Thymus (tissue), 11 donors: Measurements from ENCODE around the gene CLEC16A. TPM values are rescaled to one million over a fixed set of nuclear protein-coding genes. Genes with fewer than 3 reads are reported as not detected.
A peak's percentile ranks its signal among the peaks of the same experiment; 100 is the strongest.

ENCODE experiments used
- DNase-seq, 9 donors: peaks; one replicate each; pipeline ENCODE4 v3.0.0-alpha.2; 2013; ENCODE audit warnings: low spot score in 9 of 9, low read depth in 6 of 9, missing footprints in 1 of 9
- H3K27ac ChIP-seq, 2 donors: one replicate each; pipeline ENCODE4 v1.5.1; 2013; ENCODE audit warnings: control low read depth in 1 of 2, low read depth in 1 of 2, low read length in 1 of 2, mild to moderate bottlenecking in 1 of 2, moderate library complexity in 1 of 2
- H3K27me3 ChIP-seq, 2 donors: one replicate each; pipeline ENCODE4 v1.5.1; 2013; ENCODE audit warnings: low read length in 1 of 2; ENCODE audit not compliant: control insufficient read depth in 2 of 2, insufficient read depth in 1 of 2
- H3K36me3 ChIP-seq, 2 donors: one replicate each; pipeline ENCODE4 v1.5.1; 2013; ENCODE audit warnings: low read length in 1 of 2, mild to moderate bottlenecking in 1 of 2, moderate library complexity in 1 of 2; ENCODE audit not compliant: control insufficient read depth in 2 of 2, insufficient read depth in 2 of 2
- H3K4me1 ChIP-seq, 2 donors: one replicate each; pipeline ENCODE4 v1.5.1; 2013; ENCODE audit warnings: low read length in 2 of 2; ENCODE audit not compliant: control insufficient read depth in 2 of 2, insufficient read depth in 2 of 2
- H3K4me3 ChIP-seq, 2 donors: one replicate each; pipeline ENCODE4 v1.5.1; 2013; ENCODE audit warnings: low read length in 2 of 2, control low read depth in 1 of 2, mild to moderate bottlenecking in 1 of 2
- H3K9me3 ChIP-seq, 2 donors: one replicate each; pipeline ENCODE4 v1.5.1; 2013; ENCODE audit warnings: low read length in 1 of 2, mild to moderate bottlenecking in 1 of 2; ENCODE audit not compliant: control insufficient read depth in 2 of 2, insufficient read depth in 1 of 2
- WGBS: extraction: QIAGEN DNeasy Blood & Tissue Kit; methylation state at CpG from one replicate; pipeline ENCODE4 v1.1.7; 2013; 5-methylcytosine and 5-hydroxymethylcytosine counted together
- polyA plus RNA-seq: library from polyadenylated mRNA; stranded (reverse); fragments of 200-250 nt; gene quantifications from one replicate; pipeline ENCODE4 v1.2.3, GENCODE V29; 2013
- total RNA-seq: library from RNA; stranded (reverse); fragments of 120-200 nt; gene quantifications from one replicate; pipeline ENCODE4 v1.2.4, GENCODE V29; 2013
- donor health status: healthy.

The CLEC16A gene
- total and polyA plus RNA-seq, 2 donors: 18.8 to 19.9 TPM

- WGBS: 96% methylated on average over 46 of the region's 46 CpGs
- Histone ChIP-seq H3K4me1 (no peaks in the 10 kb centered on the region), H3K27me3 (no peaks in the 10 kb centered on the region), H3K4me3 (no peak overlapping the region), H3K9me3 (no peaks in the 10 kb centered on the region), H3K36me3 (peaks cover 5 to 8% of the 10 kb centered on the region in 2 donors), H3K27ac (no peak overlapping the region)
- DNase-seq: no peak
Observed at GRCh38 chr16:10906914-10907756, 37.2 kb upstream of the CLEC16A start.

DNA sequence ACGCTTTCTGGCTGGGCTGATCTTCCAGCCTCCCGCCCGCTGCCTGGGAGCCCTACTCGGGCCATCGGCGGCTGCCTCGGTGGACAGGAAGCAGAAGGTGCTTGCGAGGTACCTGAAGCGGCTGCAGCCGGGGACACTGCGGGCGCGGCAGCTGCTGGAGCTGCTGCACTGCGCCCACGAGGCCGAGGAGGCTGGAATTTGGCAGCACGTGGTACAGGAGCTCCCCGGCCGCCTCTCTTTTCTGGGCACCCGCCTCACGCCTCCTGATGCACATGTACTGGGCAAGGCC, 36.7 kb upstream of the CLEC16A start:
- 94% methylated on average over 21 of the region's 21 CpGs for WGBS
- no peak overlapping the region for H3K27ac ChIP-seq
- H3K36me3 ChIP-seq: peaks cover 5 to 8% of the 10 kb centered on the region in 2 donors
- H3K4me3 ChIP-seq: no peak overlapping the region
- no peaks in the 10 kb centered on the region for H3K4me1 ChIP-seq
- no peaks in the 10 kb centered on the region for H3K9me3 ChIP-seq
- H3K27me3 ChIP-seq: no peaks in the 10 kb centered on the region
- no peak for DNase-seq

DNA sequence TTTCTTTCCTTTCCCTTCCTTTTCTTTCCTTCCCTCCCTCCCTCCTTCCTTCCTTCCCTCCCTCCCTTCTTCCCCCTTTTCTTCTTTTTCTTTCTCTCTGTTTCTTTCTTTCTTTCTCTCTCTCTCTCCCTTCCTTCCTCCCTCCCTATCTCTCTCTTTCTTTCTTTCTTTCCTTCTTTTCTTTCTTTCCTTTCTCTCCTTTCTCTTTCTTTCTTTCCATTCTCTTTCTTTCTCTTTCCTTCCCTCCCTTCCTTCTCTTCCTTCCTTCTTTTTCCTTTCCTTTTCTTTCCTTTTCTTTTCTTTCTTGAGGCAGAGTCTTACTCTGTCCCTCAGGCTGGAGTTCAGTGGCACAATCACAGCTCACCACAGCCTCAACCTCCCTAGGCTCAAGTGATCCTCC, 33.1 kb upstream of the CLEC16A start:
- no peak for DNase-seq
- Histone ChIP-seq H3K27ac (no peak overlapping the region), H3K4me1 (no peaks in the 10 kb centered on the region), H3K36me3 (peaks cover 3 to 5% of the 10 kb centered on the region in 2 donors), H3K9me3 (no peaks in the 10 kb centered on the region), H3K27me3 (no peaks in the 10 kb centered on the region), H3K4me3 (no peak overlapping the region)

DNA sequence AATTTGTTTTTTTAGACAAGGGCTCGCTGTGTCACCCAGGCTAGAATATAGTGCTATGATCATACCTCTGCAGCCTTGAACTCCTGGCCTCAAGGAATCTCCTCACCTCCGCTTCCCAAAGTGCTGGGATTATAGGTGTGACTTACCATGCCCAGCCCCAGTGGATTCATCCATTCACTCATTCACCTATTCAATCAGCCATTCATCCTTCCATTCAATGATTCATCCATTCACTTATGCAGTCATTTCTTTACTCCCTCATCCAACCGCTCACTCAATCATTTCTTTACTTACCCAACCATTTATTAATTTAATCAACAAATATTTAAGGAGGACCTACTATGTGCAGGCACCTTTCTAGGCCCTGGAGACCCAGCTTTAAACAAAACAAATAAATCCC, 27.8 kb upstream of the CLEC16A start:
- WGBS: 65% methylated on average over 3 of the region's 3 CpGs
- H3K4me3 ChIP-seq: no peak overlapping the region
- no peaks in the 10 kb centered on the region for H3K4me1 ChIP-seq
- H3K27me3 ChIP-seq: no peaks in the 10 kb centered on the region
- H3K9me3 ChIP-seq: no peaks in the 10 kb centered on the region
- no peak for DNase-seq
- H3K36me3 ChIP-seq: peaks cover 0 to 4% of the 10 kb centered on the region in 2 donors
- H3K27ac ChIP-seq: no peak overlapping the region

GRCh38 chr16:10918294-10919002, 25.9 kb upstream of the CLEC16A start:
- DNase-seq: peak in 8 of 9 donors; percentile 55 to 83 (median 72)
- H3K4me3 ChIP-seq: no peak overlapping the region
- 64% methylated on average over 21 of the region's 21 CpGs for WGBS

GRCh38 chr16:10919003-10919351, 25.4 kb upstream of the CLEC16A start:
- no peaks in the 10 kb centered on the region for H3K4me1 ChIP-seq
- no peak overlapping the region for H3K4me3 ChIP-seq
- H3K27ac ChIP-seq: no peak overlapping the region
- no peaks in the 10 kb centered on the region for H3K9me3 ChIP-seq
- no peaks in the 10 kb centered on the region for H3K27me3 ChIP-seq
- DNase-seq: no peak
- 87% methylated on average over 7 of the region's 7 CpGs for WGBS
- peaks cover 10 to 13% of the 10 kb centered on the region in 2 donors for H3K36me3 ChIP-seq

More at GRCh38 chr16:10918294-10919002, 25.9 kb upstream of the CLEC16A start:
- no peaks in the 10 kb centered on the region for H3K4me1 ChIP-seq
- H3K27me3 ChIP-seq: no peaks in the 10 kb centered on the region
- H3K27ac ChIP-seq: no peak overlapping the region
- peaks cover 6 to 9% of the 10 kb centered on the region in 2 donors for H3K36me3 ChIP-seq
- no peaks in the 10 kb centered on the region for H3K9me3 ChIP-seq

GRCh38 chr16:10920726-10921427, 23.5 kb upstream of the CLEC16A start:
- 95% methylated on average over 15 of the region's 15 CpGs for WGBS
- no peak overlapping the region for H3K4me3 ChIP-seq
- no peaks in the 10 kb centered on the region for H3K9me3 ChIP-seq
- no peak for DNase-seq
- H3K27me3 ChIP-seq: no peaks in the 10 kb centered on the region
- H3K4me1 ChIP-seq: no peaks in the 10 kb centered on the region
- no peak overlapping the region for H3K27ac ChIP-seq
- H3K36me3 ChIP-seq: peaks cover 20 to 21% of the 10 kb centered on the region in 2 donors

DNA sequence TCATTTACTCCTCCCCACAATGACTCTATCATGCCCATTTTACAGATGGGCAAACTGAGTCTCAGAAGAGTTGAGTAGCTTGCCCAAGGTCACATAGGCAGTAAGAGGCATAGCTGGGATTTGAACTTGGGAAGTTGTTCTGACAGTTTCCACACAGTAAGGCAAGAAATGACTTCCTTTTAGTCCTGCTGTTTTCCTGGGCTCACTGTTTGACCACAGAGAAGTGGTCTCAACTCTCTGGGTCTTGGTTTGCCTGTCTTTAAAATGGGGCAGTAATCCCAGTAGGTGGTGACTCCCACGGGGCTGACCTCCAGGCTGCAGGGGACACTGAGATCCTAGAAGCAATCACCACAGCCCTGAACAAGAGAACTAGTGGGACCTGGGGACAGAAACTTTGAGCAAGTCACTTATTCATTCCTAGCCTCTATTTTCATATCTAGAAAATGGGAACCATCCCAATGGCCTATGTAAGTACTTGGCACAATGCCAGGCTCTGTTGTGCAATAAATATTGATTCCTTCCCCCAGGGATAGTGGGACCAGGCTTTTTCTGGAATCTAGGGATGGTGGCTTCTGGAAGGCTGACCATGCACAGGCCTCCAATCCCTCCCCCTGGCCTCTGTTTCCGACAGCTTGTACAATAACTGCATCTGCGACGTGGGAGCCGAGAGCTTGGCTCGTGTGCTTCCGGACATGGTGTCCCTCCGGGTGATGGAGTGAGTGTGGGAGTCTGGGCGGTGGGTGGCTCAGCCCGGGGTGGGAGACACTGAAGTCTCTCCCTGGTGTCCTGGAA, 22.6 kb upstream of the CLEC16A start:
- no peak overlapping the region for H3K4me3 ChIP-seq
- no peaks in the 10 kb centered on the region for H3K4me1 ChIP-seq
- 92% methylated on average over 10 of the region's 10 CpGs for WGBS
- peaks cover 24 to 27% of the 10 kb centered on the region in 2 donors for H3K36me3 ChIP-seq
- H3K27me3 ChIP-seq: no peaks in the 10 kb centered on the region
- H3K9me3 ChIP-seq: no peaks in the 10 kb centered on the region
- H3K27ac ChIP-seq: no peak overlapping the region
- no peak for DNase-seq
